ENCODE measurements around the gene TASP1. TPM values are rescaled to one million over a fixed set of nuclear protein-coding genes. Genes with fewer than 3 reads are reported as not detected.

The TASP1 gene
- total and polyA plus RNA-seq, 2 experiments from 2014 or later = 7.6 to 8.4 TPM

- Histone ChIP-seq H3K9me2 (ENCODE audit: insufficient read depth) (no peaks in the 10 kb centered on the region), H3F3A (ENCODE audit: insufficient read depth) (no peaks in the 10 kb centered on the region), H3K27me3 (replicated peaks; ENCODE audit: insufficient read depth) (no peaks in the 10 kb centered on the region), H3K79me2 (ENCODE audit: insufficient read depth) (no peaks in the 10 kb centered on the region), H4K20me1 (ENCODE audit: insufficient read depth) (no peaks in the 10 kb centered on the region), H3K9ac (no peak overlapping the region), H3K27ac (no peak overlapping the region), H3K4me3 (no peak overlapping the region), H2AFZ (no peak overlapping the region), H3K4me1 (ENCODE audit: insufficient read depth) (no peaks in the 10 kb centered on the region), H3K9me3 (ENCODE audit: low read depth) (no peaks in the 10 kb centered on the region), H3K36me3 (ENCODE audit: low read depth) (no peaks in the 10 kb centered on the region), H3K4me2 (ENCODE audit: unreplicated experiment) (no peak overlapping the region)
- DNase-seq = no peak
- in situ Hi-C loops (cut with MboI) = no loop called here
- TF ChIP-seq EZH2phosphoT487 (IDR thresholded peaks at IDR 0.05; ENCODE audit: insufficient read depth, low read depth) (no peak), EZH2 (IDR thresholded peaks at IDR 0.05; ENCODE audit: insufficient read depth, poor library complexity, severe bottlenecking) (no peak)
- 95 to 99% methylated on average over 2 of the region's 2 CpGs for WGBS, 2 experiments (ENCODE audit: low coverage in 1 of 2, low lambda C conversion rate in 2 of 2, missing lambda C conversion rate in 2 of 2)
Measured at GRCh38 chr20:13574071-13574470, 64.7 kb downstream of the TASP1 start.

- H3K27me3 ChIP-seq (replicated peaks; ENCODE audit: insufficient read depth) = no peaks in the 10 kb centered on the region
- H3K79me2 ChIP-seq (ENCODE audit: insufficient read depth) = no peaks in the 10 kb centered on the region
- no peaks in the 10 kb centered on the region for H3K9me2 ChIP-seq (ENCODE audit: insufficient read depth)
- no peak for DNase-seq
- no peaks in the 10 kb centered on the region; the same call in 1 of the 2 replicates for H3K36me3 ChIP-seq (ENCODE audit: low read depth)
- no peaks in the 10 kb centered on the region for H3K4me1 ChIP-seq (ENCODE audit: insufficient read depth)
- no peak overlapping the region for H2AFZ ChIP-seq
- no peak overlapping the region for H3K9ac ChIP-seq
- H4K20me1 ChIP-seq (ENCODE audit: insufficient read depth) = no peaks in the 10 kb centered on the region
- H3K4me2 ChIP-seq (ENCODE audit: unreplicated experiment) = no peak overlapping the region
- no peak overlapping the region for H3K27ac ChIP-seq
- WGBS, 2 experiments (ENCODE audit: low coverage in 1 of 2, low lambda C conversion rate in 2 of 2, missing lambda C conversion rate in 2 of 2) = 97 to 100% methylated on average over 2 of the region's 2 CpGs
- TF ChIP-seq EZH2phosphoT487 (IDR thresholded peaks at IDR 0.05; ENCODE audit: insufficient read depth, low read depth) (no peak), EZH2 (IDR thresholded peaks at IDR 0.05; ENCODE audit: insufficient read depth, poor library complexity, severe bottlenecking) (no peak)
- no peaks in the 10 kb centered on the region for H3F3A ChIP-seq (ENCODE audit: insufficient read depth)
- H3K4me3 ChIP-seq = no peak overlapping the region
- in situ Hi-C loops (cut with MboI) = no loop called here
- H3K9me3 ChIP-seq (ENCODE audit: low read depth) = no peaks in the 10 kb centered on the region
Measured at GRCh38 chr20:13571662-13572061, 67.1 kb downstream of the TASP1 start.

GRCh38 chr20:13567663-13568062, 71.1 kb downstream of the TASP1 start:
- Histone ChIP-seq H2AFZ (no peak overlapping the region), H3K9me2 (ENCODE audit: insufficient read depth) (no peaks in the 10 kb centered on the region), H3K4me3 (no peak overlapping the region), H3K4me1 (ENCODE audit: insufficient read depth) (no peaks in the 10 kb centered on the region), H3K36me3 (ENCODE audit: low read depth) (no peaks in the 10 kb centered on the region; the same call in 1 of the 2 replicates), H3K9ac (no peak overlapping the region), H3F3A (ENCODE audit: insufficient read depth) (no peaks in the 10 kb centered on the region), H3K27ac (no peak overlapping the region), H3K79me2 (ENCODE audit: insufficient read depth) (no peaks in the 10 kb centered on the region), H3K9me3 (ENCODE audit: low read depth) (no peaks in the 10 kb centered on the region), H3K4me2 (ENCODE audit: unreplicated experiment) (no peak overlapping the region), H4K20me1 (ENCODE audit: insufficient read depth) (no peaks in the 10 kb centered on the region), H3K27me3 (replicated peaks; ENCODE audit: insufficient read depth) (no peaks in the 10 kb centered on the region)
- WGBS, 2 experiments (ENCODE audit: low coverage in 1 of 2, low lambda C conversion rate in 2 of 2, missing lambda C conversion rate in 2 of 2) = 53 to 63% methylated on average over 3 of the region's 3 CpGs
- no peak for DNase-seq
- in situ Hi-C loops (cut with MboI) = no loop called here
- TF ChIP-seq EZH2 (IDR thresholded peaks at IDR 0.05; ENCODE audit: insufficient read depth, poor library complexity, severe bottlenecking) = no peak
- TF ChIP-seq EZH2phosphoT487 (IDR thresholded peaks at IDR 0.05; ENCODE audit: insufficient read depth, low read depth) = no peak

GRCh38 chr20:13563854-13564253, 74.9 kb downstream of the TASP1 start:
- TF ChIP-seq EZH2 (IDR thresholded peaks at IDR 0.05; ENCODE audit: insufficient read depth, poor library complexity, severe bottlenecking) (no peak), EZH2phosphoT487 (IDR thresholded peaks at IDR 0.05; ENCODE audit: insufficient read depth, low read depth) (no peak)
- 83 to 93% methylated on average over 1 of the region's 1 CpG for WGBS, 2 experiments (ENCODE audit: low coverage in 1 of 2, low lambda C conversion rate in 2 of 2, missing lambda C conversion rate in 2 of 2)
- no peak for DNase-seq
- Histone ChIP-seq H3K4me2 (ENCODE audit: unreplicated experiment) (no peak overlapping the region), H3K4me3 (no peak overlapping the region), H3K9ac (no peak overlapping the region), H3K4me1 (ENCODE audit: insufficient read depth) (no peaks in the 10 kb centered on the region), H3K36me3 (ENCODE audit: low read depth) (no peaks in the 10 kb centered on the region; the same call in 1 of the 2 replicates), H3K27me3 (replicated peaks; ENCODE audit: insufficient read depth) (no peaks in the 10 kb centered on the region), H3F3A (ENCODE audit: insufficient read depth) (no peaks in the 10 kb centered on the region), H3K9me3 (ENCODE audit: low read depth) (no peaks in the 10 kb centered on the region), H3K27ac (no peak overlapping the region), H3K9me2 (ENCODE audit: insufficient read depth) (no peaks in the 10 kb centered on the region), H3K79me2 (ENCODE audit: insufficient read depth) (no peaks in the 10 kb centered on the region), H2AFZ (no peak overlapping the region), H4K20me1 (ENCODE audit: insufficient read depth) (no peaks in the 10 kb centered on the region)
- in situ Hi-C loops (cut with MboI) = no loop called here

- Histone ChIP-seq H3F3A (ENCODE audit: insufficient read depth) (peaks cover 6% of the 10 kb centered on the region; the same call in 1 of the 2 replicates), H3K36me3 (ENCODE audit: low read depth) (no peaks in the 10 kb centered on the region), H3K4me3 (no peak overlapping the region), H3K9me2 (ENCODE audit: insufficient read depth) (no peaks in the 10 kb centered on the region), H3K9ac (no peak overlapping the region), H3K9me3 (ENCODE audit: low read depth) (no peaks in the 10 kb centered on the region), H4K20me1 (ENCODE audit: insufficient read depth) (no peaks in the 10 kb centered on the region), H3K79me2 (ENCODE audit: insufficient read depth) (no peaks in the 10 kb centered on the region), H3K27me3 (replicated peaks; ENCODE audit: insufficient read depth) (no peaks in the 10 kb centered on the region), H3K4me2 (ENCODE audit: unreplicated experiment) (no peak overlapping the region), H2AFZ (no peak overlapping the region), H3K4me1 (ENCODE audit: insufficient read depth) (peaks cover 13% of the 10 kb centered on the region), H3K27ac (no peak overlapping the region)
- in situ Hi-C loops (cut with MboI) = no loop called here
- WGBS, 2 experiments (ENCODE audit: low coverage in 1 of 2, low lambda C conversion rate in 2 of 2, missing lambda C conversion rate in 2 of 2) = 63 to 71% methylated on average over 1 of the region's 1 CpG
- DNase-seq = peak; percentile 63
- TF ChIP-seq EZH2phosphoT487 (IDR thresholded peaks at IDR 0.05; ENCODE audit: insufficient read depth, low read depth) = no peak
- no peak for TF ChIP-seq EZH2 (IDR thresholded peaks at IDR 0.05; ENCODE audit: insufficient read depth, poor library complexity, severe bottlenecking)
Measured at GRCh38 chr20:13554706-13555105, 84.0 kb downstream of the TASP1 start.
